ENCODE measurements around the gene SDR42E1.

DNA sequence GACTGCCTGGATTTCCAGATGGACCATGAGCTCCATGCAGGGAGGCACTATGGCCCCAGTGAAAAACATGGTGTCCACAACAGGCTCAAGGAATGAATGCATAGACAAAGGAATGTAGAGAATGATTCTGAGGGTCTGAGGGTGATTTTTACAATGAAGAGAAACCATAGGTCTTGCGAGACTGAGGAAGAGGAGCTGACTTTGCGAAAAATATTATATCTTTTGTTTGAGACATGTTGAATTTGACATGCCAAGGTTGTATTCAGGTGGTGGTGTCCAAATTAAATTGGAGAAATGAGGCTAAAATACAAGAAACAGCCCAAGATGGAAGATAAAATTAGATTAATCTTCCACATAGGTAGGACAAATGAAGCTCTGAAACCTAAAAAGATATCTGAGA lies 36.5 kb upstream of the SDR42E1 start:
- TF ChIP-seq CTCF (IDR thresholded peaks at IDR 0.05) (no peak), POLR2A (IDR thresholded peaks at IDR 0.05) (no peak)
